ENCODE measurements around the gene C17orf100.
A peak's percentile ranks its signal among the peaks of the same experiment; 100 is the strongest.

C17orf100 gene

DNA sequence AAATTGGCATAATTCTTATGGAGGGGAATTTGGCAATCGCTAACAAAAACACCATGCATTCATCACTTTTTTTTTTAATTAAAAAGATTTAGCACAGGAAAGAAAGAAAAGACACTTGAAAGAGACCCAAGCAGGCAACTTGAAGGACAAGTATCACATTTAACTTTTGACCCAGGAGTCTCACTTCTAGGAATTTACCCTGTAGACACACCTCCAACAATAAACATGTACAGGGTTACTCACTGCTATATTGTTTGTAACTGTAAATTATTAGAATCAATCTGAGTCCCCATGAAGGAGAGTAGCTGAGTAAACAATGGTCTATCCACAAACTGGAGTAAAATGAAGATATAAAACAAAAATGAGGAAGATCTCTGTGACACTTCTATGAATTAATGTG lies 21.2 kb upstream of the C17orf100 start:
- Histone ChIP-seq H3K9me3 (ENCODE audit: control insufficient read depth in 5 of 5, low read length in 5 of 5) (no peaks in the 10 kb centered on the region), H3K4me1 (ENCODE audit: control insufficient read depth in 5 of 5, insufficient read depth in 5 of 5, low read length in 5 of 5) (no peaks in the 10 kb centered on the region), H3K4me3 (ENCODE audit: low read depth in 1 of 5, low read length in 5 of 5) (no peak overlapping the region), H3K36me3 (ENCODE audit: control insufficient read depth in 5 of 5, insufficient read depth in 5 of 5, low read length in 5 of 5) (peaks cover 23 to 57% (median 46%) of the 10 kb centered on the region in 5 donors), H3K9ac (ENCODE audit: low read length in 5 of 5) (no peak overlapping the region), H3K27ac (ENCODE audit: low read depth, low read length) (no peak overlapping the region), H3K27me3 (ENCODE audit: control insufficient read depth in 5 of 5, insufficient read depth in 4 of 5, low read length in 5 of 5) (no peaks in the 10 kb centered on the region)

DNA sequence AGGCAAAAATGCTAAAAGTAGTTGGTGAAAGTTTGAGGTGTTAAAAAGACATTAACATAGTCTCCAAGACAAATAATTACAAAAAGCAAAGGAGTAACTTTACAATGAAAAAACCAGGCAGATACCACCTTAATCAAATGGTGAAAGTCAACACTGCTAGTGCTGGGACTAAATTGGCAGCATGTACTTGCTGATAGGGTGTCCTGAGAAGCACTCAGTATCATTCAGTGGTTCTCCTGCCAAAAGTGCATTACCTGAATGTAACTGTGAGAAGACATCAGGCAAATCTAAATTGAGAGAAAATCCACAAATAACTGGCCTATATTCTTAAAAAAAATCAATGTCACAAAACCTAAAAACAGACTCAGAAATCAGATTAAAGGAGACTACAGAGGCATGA lies 19.0 kb upstream of the C17orf100 start:
- no peaks in the 10 kb centered on the region for H3K4me1 ChIP-seq (ENCODE audit: control insufficient read depth in 5 of 5, insufficient read depth in 5 of 5, low read length in 5 of 5)
- no peak overlapping the region for H3K27ac ChIP-seq (ENCODE audit: low read depth, low read length)
- peaks cover 17 to 44% (median 38%) of the 10 kb centered on the region in 5 donors for H3K36me3 ChIP-seq (ENCODE audit: control insufficient read depth in 5 of 5, insufficient read depth in 5 of 5, low read length in 5 of 5)
- no peak overlapping the region for H3K4me3 ChIP-seq (ENCODE audit: low read depth in 1 of 5, low read length in 5 of 5)
- no peaks in the 10 kb centered on the region for H3K9me3 ChIP-seq (ENCODE audit: control insufficient read depth in 5 of 5, low read length in 5 of 5)
- H3K27me3 ChIP-seq (ENCODE audit: control insufficient read depth in 5 of 5, insufficient read depth in 4 of 5, low read length in 5 of 5): no peaks in the 10 kb centered on the region
- no peak overlapping the region for H3K9ac ChIP-seq (ENCODE audit: low read length in 5 of 5)

DNA sequence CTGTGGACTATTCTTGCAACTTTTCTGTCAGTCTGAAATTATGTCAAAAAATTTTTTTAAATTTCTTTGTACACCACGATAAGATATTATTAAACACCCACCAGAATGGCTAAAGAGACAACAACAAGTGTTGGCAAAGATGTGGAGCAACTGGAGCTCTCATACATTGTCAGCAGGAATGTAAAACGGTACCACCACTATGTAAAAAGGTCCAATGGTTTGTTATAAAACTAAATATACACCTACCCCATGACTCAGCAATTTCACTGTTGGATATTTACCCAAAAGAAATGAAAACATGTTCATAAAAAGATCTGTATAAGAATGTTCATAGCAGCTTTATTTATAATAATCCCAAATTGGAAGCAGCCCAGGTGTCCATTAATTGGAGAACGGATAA lies 18.3 kb upstream of the C17orf100 start:
- H3K27ac ChIP-seq (ENCODE audit: low read depth, low read length): no peak overlapping the region
- no peaks in the 10 kb centered on the region for H3K9me3 ChIP-seq (ENCODE audit: control insufficient read depth in 5 of 5, low read length in 5 of 5)
- peaks cover 0 to under 1% (median 0%) of the 10 kb centered on the region in 5 donors for H3K4me1 ChIP-seq (ENCODE audit: control insufficient read depth in 5 of 5, insufficient read depth in 5 of 5, low read length in 5 of 5)
- no peaks in the 10 kb centered on the region for H3K27me3 ChIP-seq (ENCODE audit: control insufficient read depth in 5 of 5, insufficient read depth in 4 of 5, low read length in 5 of 5)
- H3K36me3 ChIP-seq (ENCODE audit: control insufficient read depth in 5 of 5, insufficient read depth in 5 of 5, low read length in 5 of 5): peaks cover 10 to 38% (median 32%) of the 10 kb centered on the region in 5 donors
- H3K4me3 ChIP-seq (ENCODE audit: low read depth in 1 of 5, low read length in 5 of 5): no peak overlapping the region
- no peak overlapping the region for H3K9ac ChIP-seq (ENCODE audit: low read length in 5 of 5)

DNA sequence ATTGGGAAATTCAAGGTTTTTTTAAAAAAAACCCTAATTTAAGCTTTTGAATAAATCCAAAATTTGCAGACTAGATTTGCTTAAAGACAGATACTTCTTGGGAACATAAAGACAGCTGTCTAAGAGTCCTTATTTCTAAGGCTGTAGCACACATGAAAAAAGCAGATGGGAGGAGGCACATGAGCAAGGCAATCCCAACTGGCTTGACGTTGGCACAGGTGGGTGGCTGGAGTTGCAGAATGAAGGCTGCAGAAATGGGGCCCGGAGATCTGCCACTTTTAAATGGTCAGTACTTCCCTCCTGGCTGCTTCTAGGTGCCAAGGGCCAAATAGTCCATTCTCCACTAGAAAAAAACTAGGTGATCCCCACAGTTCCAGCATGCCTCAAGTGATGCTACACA lies 15.5 kb upstream of the C17orf100 start:
- Histone ChIP-seq H3K4me3 (ENCODE audit: low read depth in 1 of 5, low read length in 5 of 5) (no peak overlapping the region), H3K27me3 (ENCODE audit: control insufficient read depth in 5 of 5, insufficient read depth in 4 of 5, low read length in 5 of 5) (no peaks in the 10 kb centered on the region), H3K27ac (ENCODE audit: low read depth, low read length) (no peak overlapping the region), H3K4me1 (ENCODE audit: control insufficient read depth in 5 of 5, insufficient read depth in 5 of 5, low read length in 5 of 5) (peaks cover 3 to 22% (median 16%) of the 10 kb centered on the region in 5 donors), H3K36me3 (ENCODE audit: control insufficient read depth in 5 of 5, insufficient read depth in 5 of 5, low read length in 5 of 5) (peaks cover 10 to 28% (median 26%) of the 10 kb centered on the region in 5 donors), H3K9me3 (ENCODE audit: control insufficient read depth in 5 of 5, low read length in 5 of 5) (no peaks in the 10 kb centered on the region), H3K9ac (ENCODE audit: low read length in 5 of 5) (no peak overlapping the region)

DNA sequence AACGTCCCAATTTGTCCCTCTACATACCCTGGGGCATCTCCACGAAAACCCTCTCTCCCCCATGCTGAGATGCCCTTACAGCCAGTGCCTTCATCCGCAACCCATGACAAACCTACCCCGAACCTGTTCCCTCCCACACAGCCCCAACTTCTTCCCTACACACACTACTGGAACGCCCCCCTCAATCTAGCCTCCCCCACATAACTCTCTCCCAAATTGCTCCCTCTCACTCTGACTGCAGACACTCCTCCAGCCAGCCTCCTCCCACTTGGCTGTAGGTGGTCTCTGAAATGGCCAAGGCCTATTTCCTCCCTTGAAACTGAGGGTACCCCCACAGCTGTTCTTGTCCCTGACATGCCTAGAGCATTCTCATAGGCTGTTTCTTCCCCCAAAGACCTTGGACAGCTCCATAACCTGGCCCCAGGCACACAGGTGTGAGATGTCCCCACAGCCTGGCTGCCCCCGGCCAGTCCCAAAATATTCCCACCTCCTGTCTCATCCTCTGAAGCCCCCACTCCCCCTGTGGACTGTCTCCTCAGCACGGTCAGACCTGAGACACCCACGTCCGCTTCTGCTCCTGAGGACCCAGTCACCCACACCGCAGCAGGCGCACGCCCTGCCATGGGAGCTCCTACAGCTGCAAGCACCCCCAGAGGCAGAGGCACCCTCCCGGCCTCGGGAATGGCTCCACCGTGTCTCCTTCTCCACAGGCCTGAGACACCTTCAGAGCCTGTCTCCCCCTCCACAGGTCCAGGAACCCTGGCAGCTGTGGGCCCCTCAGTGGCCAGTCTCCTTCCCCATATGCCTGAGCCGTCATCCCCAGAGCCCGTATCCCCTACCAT lies 14.7 kb upstream of the C17orf100 start:
- Histone ChIP-seq H3K27ac (ENCODE audit: low read depth, low read length) (no peak overlapping the region), H3K27me3 (ENCODE audit: control insufficient read depth in 5 of 5, insufficient read depth in 4 of 5, low read length in 5 of 5) (no peaks in the 10 kb centered on the region), H3K4me3 (ENCODE audit: low read depth in 1 of 5, low read length in 5 of 5) (no peak overlapping the region), H3K9ac (ENCODE audit: low read length in 5 of 5) (no peak overlapping the region), H3K9me3 (ENCODE audit: control insufficient read depth in 5 of 5, low read length in 5 of 5) (no peaks in the 10 kb centered on the region), H3K4me1 (ENCODE audit: control insufficient read depth in 5 of 5, insufficient read depth in 5 of 5, low read length in 5 of 5) (peaks cover 3 to 29% (median 23%) of the 10 kb centered on the region in 5 donors), H3K36me3 (ENCODE audit: control insufficient read depth in 5 of 5, insufficient read depth in 5 of 5, low read length in 5 of 5) (peaks cover 10 to 26% (median 20%) of the 10 kb centered on the region in 5 donors)

DNA sequence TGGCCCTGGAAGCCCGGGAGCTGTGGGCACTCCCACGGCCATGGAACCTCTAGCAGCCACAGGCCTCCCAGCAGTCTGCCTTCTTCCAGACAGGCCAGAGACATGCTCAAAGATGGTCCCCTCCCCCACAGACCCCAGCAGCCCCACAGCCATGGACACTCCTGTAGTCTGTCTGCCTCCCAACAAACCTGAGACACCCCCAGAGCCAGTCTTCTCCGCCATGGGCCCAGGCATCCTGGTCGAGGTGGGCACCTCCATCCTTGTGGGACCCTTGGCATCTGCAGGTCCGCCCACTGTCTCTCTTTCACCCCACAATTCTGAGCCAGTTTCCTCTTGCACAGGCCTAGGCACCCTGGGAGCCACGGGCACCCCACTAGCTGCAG lies 14.1 kb upstream of the C17orf100 start:
- Histone ChIP-seq H3K4me1 (ENCODE audit: control insufficient read depth in 5 of 5, insufficient read depth in 5 of 5, low read length in 5 of 5) (peaks cover 3 to 31% (median 28%) of the 10 kb centered on the region in 5 donors), H3K36me3 (ENCODE audit: control insufficient read depth in 5 of 5, insufficient read depth in 5 of 5, low read length in 5 of 5) (peaks cover 10 to 23% (median 17%) of the 10 kb centered on the region in 5 donors)

DNA sequence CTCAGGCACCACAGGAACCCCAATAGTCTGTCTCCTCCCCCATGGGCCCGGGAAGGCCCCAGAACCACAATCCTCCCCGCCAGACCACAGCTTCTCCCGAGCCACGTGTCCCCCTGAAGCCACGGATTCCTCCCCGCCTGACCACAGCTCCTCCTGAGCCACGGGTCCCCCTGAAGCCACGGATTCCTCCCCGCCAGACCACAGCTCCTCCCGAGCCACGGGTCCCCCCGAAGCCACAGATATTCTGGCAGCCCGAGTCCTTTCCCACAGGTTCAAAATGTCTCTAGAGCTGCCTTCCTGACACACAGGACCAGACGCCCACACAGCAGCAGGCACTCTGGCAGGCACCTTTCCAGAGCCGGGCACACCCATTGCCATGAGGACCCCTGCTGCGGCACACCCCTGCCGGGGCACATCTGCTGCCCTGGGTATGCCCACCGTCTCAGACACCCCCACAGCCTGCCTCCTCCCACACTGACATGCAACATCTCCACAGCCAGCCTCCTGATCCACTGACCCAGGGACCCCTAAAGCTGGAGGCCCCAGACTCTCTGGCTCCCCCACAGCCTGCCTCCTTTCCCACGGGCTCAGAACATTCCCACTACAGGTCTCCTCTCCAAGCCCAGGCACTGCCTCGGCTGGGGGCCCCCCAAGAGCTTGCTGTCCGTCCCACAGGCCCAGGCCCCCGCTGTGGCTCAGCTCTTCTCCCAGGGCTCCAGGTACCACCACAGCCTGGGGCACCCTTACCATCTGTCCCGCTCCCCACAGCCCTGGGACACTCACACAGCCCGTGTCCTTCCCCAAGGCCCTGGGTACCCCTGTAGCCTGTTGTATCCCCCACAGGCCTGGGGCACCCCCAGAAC lies 13.3 kb upstream of the C17orf100 start:
- peak overlapping the region in 1 of 5 donors; percentile 94 for H3K4me3 ChIP-seq (ENCODE audit: low read depth in 1 of 5, low read length in 5 of 5)
- H3K4me1 ChIP-seq (ENCODE audit: control insufficient read depth in 5 of 5, insufficient read depth in 5 of 5, low read length in 5 of 5): peaks cover 3 to 31% (median 28%) of the 10 kb centered on the region in 5 donors
- H3K27me3 ChIP-seq (ENCODE audit: control insufficient read depth in 5 of 5, insufficient read depth in 4 of 5, low read length in 5 of 5): no peaks in the 10 kb centered on the region
- H3K36me3 ChIP-seq (ENCODE audit: control insufficient read depth in 5 of 5, insufficient read depth in 5 of 5, low read length in 5 of 5): peaks cover 10 to 18% (median 12%) of the 10 kb centered on the region in 5 donors
- H3K27ac ChIP-seq (ENCODE audit: low read depth, low read length): no peak overlapping the region
- peak overlapping the region in 2 of 5 donors; percentile 94 to 95 for H3K9ac ChIP-seq (ENCODE audit: low read length in 5 of 5)
- no peaks in the 10 kb centered on the region for H3K9me3 ChIP-seq (ENCODE audit: control insufficient read depth in 5 of 5, low read length in 5 of 5)

More for the DNA sequence above, 14.1 kb upstream of the C17orf100 start:
- Histone ChIP-seq H3K27ac (ENCODE audit: low read depth, low read length) (no peak overlapping the region), H3K9ac (ENCODE audit: low read length in 5 of 5) (peak overlapping the region in 1 of 5 donors; percentile 56), H3K4me3 (ENCODE audit: low read depth in 1 of 5, low read length in 5 of 5) (no peak overlapping the region), H3K27me3 (ENCODE audit: control insufficient read depth in 5 of 5, insufficient read depth in 4 of 5, low read length in 5 of 5) (no peaks in the 10 kb centered on the region), H3K9me3 (ENCODE audit: control insufficient read depth in 5 of 5, low read length in 5 of 5) (no peaks in the 10 kb centered on the region)

DNA sequence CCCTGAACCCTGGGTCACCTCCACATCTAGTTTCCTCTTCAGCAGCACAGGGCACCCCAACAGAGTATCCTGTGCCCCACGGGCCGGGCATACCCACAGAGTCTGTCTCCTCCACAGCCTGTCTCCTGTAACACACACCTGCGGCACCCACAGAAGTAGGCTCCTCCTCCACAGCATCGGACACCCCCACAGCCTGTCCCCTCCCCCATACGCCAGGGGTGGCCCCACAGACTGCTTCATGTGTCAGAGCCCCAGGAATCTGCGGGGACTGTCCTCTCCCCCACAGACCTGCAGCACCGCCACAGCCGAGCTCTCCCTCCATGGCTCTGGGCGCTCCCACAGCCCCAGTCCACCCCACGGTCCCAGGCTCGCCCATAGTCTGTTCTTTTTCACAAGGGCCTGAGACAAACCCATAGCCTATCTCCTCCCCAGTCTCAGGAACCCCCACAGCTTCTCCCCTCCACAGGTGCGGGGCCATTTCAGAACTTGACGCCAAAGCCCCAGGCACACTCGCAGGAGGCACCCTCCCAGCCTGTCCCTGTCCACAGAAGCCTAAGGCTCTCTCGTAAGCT lies 12.5 kb upstream of the C17orf100 start:
- Histone ChIP-seq H3K27ac (ENCODE audit: low read depth, low read length) (no peak overlapping the region), H3K9ac (ENCODE audit: low read length in 5 of 5) (peak overlapping the region in 4 of 5 donors; percentile 72 to 95 (median 92))

DNA sequence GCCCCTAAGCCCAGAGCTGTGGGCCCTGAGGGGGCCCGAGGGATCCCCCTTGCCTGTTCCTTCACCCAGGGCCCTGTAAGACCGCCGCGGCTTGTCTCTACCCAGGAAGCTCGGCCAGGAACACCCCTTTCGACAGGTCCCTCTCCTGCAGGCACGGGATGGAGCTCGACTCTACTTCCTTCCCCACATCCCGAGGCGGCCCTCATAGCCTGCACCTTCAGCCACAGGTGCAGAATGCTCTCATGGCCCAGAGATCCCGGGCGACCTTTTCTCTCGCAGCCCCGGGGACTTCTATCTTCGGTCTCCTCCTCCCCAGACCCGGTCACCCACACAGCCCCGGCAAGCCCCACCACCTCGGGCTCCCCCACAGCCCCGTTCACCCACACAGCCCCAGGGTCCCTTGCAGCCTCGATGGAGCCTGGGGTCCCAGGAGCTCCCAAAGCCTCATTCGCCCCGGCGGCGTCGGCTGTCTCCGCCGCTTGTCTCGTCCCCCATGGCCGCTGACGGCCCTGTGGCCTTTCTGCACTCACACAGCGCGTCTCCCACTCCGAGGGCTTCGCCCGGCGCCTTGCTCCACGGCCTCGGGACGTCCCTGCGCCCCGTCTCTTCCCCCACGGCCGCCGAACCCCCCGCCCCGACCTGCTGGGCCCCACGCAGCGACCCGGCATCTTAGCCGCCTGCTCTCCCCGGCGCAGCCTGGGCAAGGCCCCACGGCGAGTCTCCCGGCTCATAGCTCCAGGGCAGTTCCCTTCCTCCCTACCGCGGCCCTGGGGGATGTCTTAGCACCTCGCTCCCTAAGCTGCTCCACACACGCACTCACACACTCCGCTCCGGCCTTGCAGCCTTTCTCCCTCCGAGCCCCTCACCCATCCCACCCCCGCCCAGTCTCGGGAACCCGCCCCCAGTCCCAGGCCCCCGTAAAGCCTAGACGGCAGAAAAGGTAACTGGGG lies 11.7 kb upstream of the C17orf100 start:
- Histone ChIP-seq H3K4me3 (ENCODE audit: low read depth in 1 of 5, low read length in 5 of 5) (peak overlapping the region; percentile 86 to 97 (median 94)), H3K4me1 (ENCODE audit: control insufficient read depth in 5 of 5, insufficient read depth in 5 of 5, low read length in 5 of 5) (peaks cover 3 to 31% (median 28%) of the 10 kb centered on the region in 5 donors), H3K9me3 (ENCODE audit: control insufficient read depth in 5 of 5, low read length in 5 of 5) (no peaks in the 10 kb centered on the region)

More for the DNA sequence above, 12.5 kb upstream of the C17orf100 start:
- Histone ChIP-seq H3K36me3 (ENCODE audit: control insufficient read depth in 5 of 5, insufficient read depth in 5 of 5, low read length in 5 of 5) (peaks cover 13 to 20% (median 14%) of the 10 kb centered on the region in 5 donors), H3K9me3 (ENCODE audit: control insufficient read depth in 5 of 5, low read length in 5 of 5) (no peaks in the 10 kb centered on the region), H3K27me3 (ENCODE audit: control insufficient read depth in 5 of 5, insufficient read depth in 4 of 5, low read length in 5 of 5) (no peaks in the 10 kb centered on the region), H3K4me3 (ENCODE audit: low read depth in 1 of 5, low read length in 5 of 5) (peak overlapping the region; percentile 79 to 96 (median 94)), H3K4me1 (ENCODE audit: control insufficient read depth in 5 of 5, insufficient read depth in 5 of 5, low read length in 5 of 5) (peaks cover 3 to 31% (median 28%) of the 10 kb centered on the region in 5 donors)

More for the DNA sequence above, 11.7 kb upstream of the C17orf100 start:
- H3K36me3 ChIP-seq (ENCODE audit: control insufficient read depth in 5 of 5, insufficient read depth in 5 of 5, low read length in 5 of 5): peaks cover 12 to 21% (median 19%) of the 10 kb centered on the region in 5 donors
- H3K27ac ChIP-seq (ENCODE audit: low read depth, low read length): peak overlapping the region; percentile 76
- H3K27me3 ChIP-seq (ENCODE audit: control insufficient read depth in 5 of 5, insufficient read depth in 4 of 5, low read length in 5 of 5): no peaks in the 10 kb centered on the region
- H3K9ac ChIP-seq (ENCODE audit: low read length in 5 of 5): peak overlapping the region in 4 of 5 donors; percentile 72 to 95 (median 92)
